ENCODE measurements around the gene P4HA2.
A peak's percentile ranks its signal among the peaks of the same experiment; 100 is the strongest.

The P4HA2 gene

DNA sequence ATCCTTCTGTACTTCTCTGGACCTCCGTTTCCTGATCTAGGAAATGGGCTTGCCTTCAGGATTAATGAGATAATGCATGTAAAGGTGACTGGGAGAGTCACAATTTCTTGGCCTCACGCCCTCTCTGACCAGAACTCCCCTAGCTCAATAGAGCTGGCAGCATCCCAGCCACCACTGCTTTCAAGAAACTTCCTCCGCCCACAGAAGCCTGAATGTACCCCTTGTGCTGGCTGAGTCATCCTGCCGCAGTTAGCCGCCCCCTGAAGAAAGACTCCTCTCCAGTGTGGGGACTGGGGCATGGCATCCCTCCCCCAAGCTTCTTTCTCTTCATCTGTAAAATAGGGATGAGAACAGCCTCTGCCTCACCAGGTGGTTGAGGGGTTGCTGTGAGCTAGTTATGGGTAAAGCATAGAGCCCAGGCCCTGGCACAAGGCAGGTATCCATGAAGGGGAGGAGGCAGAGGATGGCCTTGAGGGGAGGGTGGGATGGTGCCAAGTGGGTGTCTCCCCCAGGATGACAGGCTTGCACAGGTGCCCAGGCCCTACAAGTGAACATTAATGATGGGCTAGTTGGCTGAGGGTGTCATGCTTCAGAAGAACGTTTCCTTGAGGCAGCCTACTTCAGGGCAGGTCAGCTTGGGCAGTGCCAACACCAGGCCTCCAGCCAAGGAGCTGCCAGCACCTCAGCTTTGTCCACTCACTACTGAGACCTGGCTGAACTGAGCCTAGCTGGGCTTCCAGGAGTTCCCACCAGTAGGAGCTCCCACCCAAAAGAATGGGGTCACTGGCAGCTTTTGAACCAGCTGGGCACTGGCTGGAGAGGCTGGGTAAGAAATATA is 33.3 kb upstream of the P4HA2 start:
- no peak overlapping the region for H3K4me3 ChIP-seq (ENCODE audit: low read depth, low read length)
- TF ChIP-seq POLR2A (IDR thresholded peaks at IDR 0.05; ENCODE audit: extremely low read depth, insufficient read length) = no peak
- no peak for TF ChIP-seq MAX (IDR thresholded peaks at IDR 0.05; ENCODE audit: low read depth, low read length)
- no peak for TF ChIP-seq MYC (IDR thresholded peaks at IDR 0.05; ENCODE audit: low read depth, low read length)
- TF ChIP-seq CTCF (IDR thresholded peaks at IDR 0.05; ENCODE audit: low read depth, low read length) = no peak
- DNase-seq (ENCODE audit: low read depth) = peak; percentile 73

- DNase-seq (ENCODE audit: low read depth) = no peak
- TF ChIP-seq MAX (IDR thresholded peaks at IDR 0.05; ENCODE audit: low read depth, low read length) = no peak
- TF ChIP-seq CTCF (IDR thresholded peaks at IDR 0.05; ENCODE audit: low read depth, low read length) = no peak
- TF ChIP-seq MYC (IDR thresholded peaks at IDR 0.05; ENCODE audit: low read depth, low read length) = no peak
- TF ChIP-seq POLR2A (IDR thresholded peaks at IDR 0.05; ENCODE audit: extremely low read depth, insufficient read length) = no peak
- no peak overlapping the region for H3K4me3 ChIP-seq (ENCODE audit: low read depth, low read length)
Observed at GRCh38 chr5:132260051-132260450, 32.4 kb upstream of the P4HA2 start.

GRCh38 chr5:132259069-132259851 is 31.6 kb upstream of the P4HA2 start:
- no peak overlapping the region for H3K4me3 ChIP-seq (ENCODE audit: low read depth, low read length)
- TF ChIP-seq POLR2A (IDR thresholded peaks at IDR 0.05; ENCODE audit: extremely low read depth, insufficient read length) (no peak), CTCF (IDR thresholded peaks at IDR 0.05; ENCODE audit: low read depth, low read length) (no peak), MYC (IDR thresholded peaks at IDR 0.05; ENCODE audit: low read depth, low read length) (no peak), MAX (IDR thresholded peaks at IDR 0.05; ENCODE audit: low read depth, low read length) (no peak)
- no peak for DNase-seq (ENCODE audit: low read depth)

DNA sequence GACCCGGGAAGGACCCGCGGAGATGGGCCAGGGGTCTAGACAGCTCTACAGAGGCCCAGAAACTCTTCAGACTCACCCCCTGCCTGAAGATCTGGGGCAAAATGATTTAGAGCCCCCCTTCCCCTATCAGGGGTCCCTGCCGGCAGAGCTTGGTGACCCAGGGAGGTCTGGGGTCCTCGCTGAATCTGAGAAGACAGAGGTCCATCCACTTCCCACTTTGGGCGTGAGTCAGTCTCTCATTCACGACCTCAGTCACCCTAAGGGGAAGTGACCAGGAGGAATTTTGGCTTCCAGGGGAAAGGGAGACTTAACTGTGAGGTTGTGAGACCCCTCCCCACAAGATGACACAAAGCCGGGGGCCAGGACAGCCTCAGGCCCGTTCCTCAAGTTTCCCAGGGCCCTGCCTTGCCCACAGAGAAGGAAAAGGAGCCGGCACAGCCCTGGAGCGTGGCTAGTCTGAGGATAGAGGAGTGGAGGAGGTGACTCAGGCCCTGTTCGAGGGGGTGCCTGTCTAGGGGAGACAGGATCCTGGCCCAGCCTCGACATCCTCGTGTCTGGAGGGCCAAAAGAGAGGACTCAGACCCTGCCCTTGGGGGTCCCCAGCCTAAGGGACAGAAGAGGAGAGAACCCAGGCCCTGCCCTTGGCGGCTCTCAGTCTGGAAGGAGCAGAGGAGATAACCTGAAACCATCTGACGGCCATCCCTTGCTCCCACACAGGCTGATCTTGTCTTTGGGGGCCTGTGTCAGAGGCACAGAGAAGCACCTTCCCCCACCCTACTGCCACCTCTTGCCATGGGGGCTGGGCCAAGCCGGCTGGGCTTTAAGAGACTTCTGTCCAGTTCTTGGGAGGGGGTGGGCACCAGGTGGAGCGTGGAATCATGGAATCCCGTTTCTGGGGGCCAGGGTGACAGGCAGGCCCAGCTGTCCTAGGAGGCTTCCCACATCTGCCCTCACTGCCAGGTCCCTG is 30.7 kb upstream of the P4HA2 start:
- DNase-seq (ENCODE audit: low read depth) = no peak
- no peak for TF ChIP-seq MYC (IDR thresholded peaks at IDR 0.05; ENCODE audit: low read depth, low read length)
- no peak for TF ChIP-seq MAX (IDR thresholded peaks at IDR 0.05; ENCODE audit: low read depth, low read length)
- no peak for TF ChIP-seq CTCF (IDR thresholded peaks at IDR 0.05; ENCODE audit: low read depth, low read length)
- TF ChIP-seq POLR2A (IDR thresholded peaks at IDR 0.05; ENCODE audit: extremely low read depth, insufficient read length) = no peak
- H3K4me3 ChIP-seq (ENCODE audit: low read depth, low read length) = no peak overlapping the region
